Upper lobe of left lung (tissue), 4 donors: ENCODE measurements around the gene CASD1.

Source experiments
- POLR2A ChIP-seq, 4 donors: fragments of 450-650 bp; IDR thresholded peaks; one replicate each; pipeline ENCODE4 v1.5.1; 2016 to 2017; ENCODE audit warnings: antibody characterized with exemption in 4 of 4, mild to moderate bottlenecking in 2 of 4
- POLR2AphosphoS5 ChIP-seq, 2 donors: sonication (generic); formaldehyde crosslinking; IDR thresholded peaks; one replicate each; pipeline ENCODE4 v1.5.1; 2017; ENCODE audit warnings: antibody characterized with exemption in 2 of 2
- TF ChIP-seq, protein P1 (sequence below), 6 experiments: fragments of 450-650 bp in 4 of 6; fragments of 200-600 bp in 2 of 6; sonication (generic) in 2 of 6; IDR thresholded peaks; one replicate each; pipeline ENCODE4 v1.5.1; 2016 to 2019; ENCODE audit warnings: antibody characterized with exemption in 6 of 6

DNA sequence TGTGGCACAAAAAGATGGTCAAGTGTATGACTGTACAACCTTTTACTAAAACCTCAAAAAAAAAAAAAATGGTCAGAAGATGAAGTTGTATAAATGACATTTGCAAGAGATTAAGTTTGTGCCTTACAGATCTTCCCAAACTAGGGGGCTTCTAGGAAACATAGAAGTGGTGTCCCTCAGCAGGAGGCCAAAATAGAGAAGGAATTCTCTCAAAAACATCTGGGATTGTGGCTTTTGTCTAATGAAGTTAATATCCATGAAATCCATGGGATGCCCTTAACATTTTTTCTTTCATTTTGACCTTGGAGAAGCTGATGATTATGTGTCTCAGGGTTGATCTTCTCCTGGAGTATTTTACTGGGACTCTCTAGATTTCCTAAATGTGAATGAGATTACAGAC, 62.2 kb downstream of the CASD1 start:
- TF ChIP-seq, protein P1, sequence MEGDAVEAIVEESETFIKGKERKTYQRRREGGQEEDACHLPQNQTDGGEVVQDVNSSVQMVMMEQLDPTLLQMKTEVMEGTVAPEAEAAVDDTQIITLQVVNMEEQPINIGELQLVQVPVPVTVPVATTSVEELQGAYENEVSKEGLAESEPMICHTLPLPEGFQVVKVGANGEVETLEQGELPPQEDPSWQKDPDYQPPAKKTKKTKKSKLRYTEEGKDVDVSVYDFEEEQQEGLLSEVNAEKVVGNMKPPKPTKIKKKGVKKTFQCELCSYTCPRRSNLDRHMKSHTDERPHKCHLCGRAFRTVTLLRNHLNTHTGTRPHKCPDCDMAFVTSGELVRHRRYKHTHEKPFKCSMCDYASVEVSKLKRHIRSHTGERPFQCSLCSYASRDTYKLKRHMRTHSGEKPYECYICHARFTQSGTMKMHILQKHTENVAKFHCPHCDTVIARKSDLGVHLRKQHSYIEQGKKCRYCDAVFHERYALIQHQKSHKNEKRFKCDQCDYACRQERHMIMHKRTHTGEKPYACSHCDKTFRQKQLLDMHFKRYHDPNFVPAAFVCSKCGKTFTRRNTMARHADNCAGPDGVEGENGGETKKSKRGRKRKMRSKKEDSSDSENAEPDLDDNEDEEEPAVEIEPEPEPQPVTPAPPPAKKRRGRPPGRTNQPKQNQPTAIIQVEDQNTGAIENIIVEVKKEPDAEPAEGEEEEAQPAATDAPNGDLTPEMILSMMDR (IDR thresholded peaks at IDR 0.05) = no peak
- no peak for TF ChIP-seq POLR2A (IDR thresholded peaks at IDR 0.05)
- TF ChIP-seq POLR2AphosphoS5 (IDR thresholded peaks at IDR 0.05) = no peak
